Measurements from ENCODE around the gene SLC35D1. TPM values are rescaled to one million over a fixed set of nuclear protein-coding genes. Genes with fewer than 3 reads are reported as not detected.

Gene SLC35D1
- 13.4 and 14.9 TPM in 2 replicates for total RNA-seq (2014; rRNA removed; shearing (Covaris generic))
- polyA plus RNA-seq (2016; fragmentation: Nextera tagmentation; extraction: Ambion mirVana): 8.0 and 9.1 TPM in 2 replicates

GRCh38 chr1:67053785-67054772 is at the start of gene SLC35D1:
Gene SLC35D1, minus strand, starts transcription at chr1:67054148. Its CDS starts 135 bp downstream, at chr1:67054013.
- no peaks in the 10 kb centered on the region for H3K27me3 ChIP-seq (replicated peaks; ENCODE audit: insufficient read depth)
- WGBS, 2 experiments (ENCODE audit: low coverage in 1 of 2, low lambda C conversion rate in 2 of 2, missing lambda C conversion rate in 2 of 2): 2% methylated on average over 64 to 68 of the region's 73 CpGs
- peaks cover 15% of the 10 kb centered on the region; the same call in 1 of the 2 replicates for H3K36me3 ChIP-seq (ENCODE audit: low read depth)
- H4K20me1 ChIP-seq (ENCODE audit: insufficient read depth): no peaks in the 10 kb centered on the region
- peaks cover 10% of the 10 kb centered on the region; the same call in 1 of the 2 replicates for H3F3A ChIP-seq (ENCODE audit: insufficient read depth)
- peak within 1 kb of the TSS; percentile 90 for H3K9ac ChIP-seq
- H3K4me1 ChIP-seq (ENCODE audit: insufficient read depth): peaks cover 20% of the 10 kb centered on the region
- no peak for TF ChIP-seq EZH2 (IDR thresholded peaks at IDR 0.05; ENCODE audit: insufficient read depth, poor library complexity, severe bottlenecking)
- TF ChIP-seq EZH2phosphoT487 (IDR thresholded peaks at IDR 0.05; ENCODE audit: insufficient read depth, low read depth): no peak
- DNase-seq: peak; percentile 79
- peak within 1 kb of the TSS; percentile 80 for H3K27ac ChIP-seq
- in situ Hi-C loops (cut with MboI): no loop called here
- no peaks in the 10 kb centered on the region for H3K9me2 ChIP-seq (ENCODE audit: insufficient read depth)
- H2AFZ ChIP-seq: peak within 1 kb of the TSS; percentile 91
- H3K79me2 ChIP-seq (ENCODE audit: insufficient read depth): peaks cover 43% of the 10 kb centered on the region
- H3K4me3 ChIP-seq: peak within 1 kb of the TSS; percentile 87
- H3K9me3 ChIP-seq (ENCODE audit: low read depth): no peaks in the 10 kb centered on the region
- peak within 1 kb of the TSS; percentile 98 for H3K4me2 ChIP-seq (ENCODE audit: unreplicated experiment)

- Histone ChIP-seq H3K9me2 (ENCODE audit: insufficient read depth) (no peaks in the 10 kb centered on the region), H2AFZ (no peak overlapping the region), H3K9me3 (ENCODE audit: low read depth) (no peaks in the 10 kb centered on the region), H3K4me3 (no peak overlapping the region), H3K4me2 (ENCODE audit: unreplicated experiment) (no peak overlapping the region), H3K36me3 (ENCODE audit: low read depth) (no peaks in the 10 kb centered on the region), H3K79me2 (ENCODE audit: insufficient read depth) (no peaks in the 10 kb centered on the region), H3F3A (ENCODE audit: insufficient read depth) (no peaks in the 10 kb centered on the region), H3K4me1 (ENCODE audit: insufficient read depth) (no peaks in the 10 kb centered on the region), H3K27ac (no peak overlapping the region), H3K9ac (no peak overlapping the region), H4K20me1 (ENCODE audit: insufficient read depth) (no peaks in the 10 kb centered on the region), H3K27me3 (replicated peaks; ENCODE audit: insufficient read depth) (no peaks in the 10 kb centered on the region)
- DNase-seq: no peak
- no peak for TF ChIP-seq EZH2phosphoT487 (IDR thresholded peaks at IDR 0.05; ENCODE audit: insufficient read depth, low read depth)
- no peak for TF ChIP-seq EZH2 (IDR thresholded peaks at IDR 0.05; ENCODE audit: insufficient read depth, poor library complexity, severe bottlenecking)
- in situ Hi-C loops (cut with MboI): no loop called here
- WGBS, 2 experiments (ENCODE audit: low coverage in 1 of 2, low lambda C conversion rate in 2 of 2, missing lambda C conversion rate in 2 of 2): 73 to 93% methylated on average over 1 of the region's 1 CpG
Measured at GRCh38 chr1:67103548-67103947, 49.6 kb upstream of the SLC35D1 start.

- no peaks in the 10 kb centered on the region for H3K9me2 ChIP-seq (ENCODE audit: insufficient read depth)
- H2AFZ ChIP-seq: no peak overlapping the region
- no peaks in the 10 kb centered on the region for H3K27me3 ChIP-seq (replicated peaks; ENCODE audit: insufficient read depth)
- H3K36me3 ChIP-seq (ENCODE audit: low read depth): no peaks in the 10 kb centered on the region
- in situ Hi-C loops (cut with MboI): no loop called here
- no peaks in the 10 kb centered on the region for H3K9me3 ChIP-seq (ENCODE audit: low read depth)
- no peak overlapping the region for H3K4me3 ChIP-seq
- no peaks in the 10 kb centered on the region for H3K4me1 ChIP-seq (ENCODE audit: insufficient read depth)
- no peaks in the 10 kb centered on the region for H4K20me1 ChIP-seq (ENCODE audit: insufficient read depth)
- no peak overlapping the region for H3K27ac ChIP-seq
- TF ChIP-seq EZH2 (IDR thresholded peaks at IDR 0.05; ENCODE audit: insufficient read depth, poor library complexity, severe bottlenecking) (no peak), EZH2phosphoT487 (IDR thresholded peaks at IDR 0.05; ENCODE audit: insufficient read depth, low read depth) (no peak)
- no peak overlapping the region for H3K4me2 ChIP-seq (ENCODE audit: unreplicated experiment)
- no peak overlapping the region for H3K9ac ChIP-seq
- DNase-seq: no peak
- no peaks in the 10 kb centered on the region for H3F3A ChIP-seq (ENCODE audit: insufficient read depth)
- H3K79me2 ChIP-seq (ENCODE audit: insufficient read depth): no peaks in the 10 kb centered on the region
- 45 to 47% methylated on average over 3 of the region's 3 CpGs for WGBS, 2 experiments (ENCODE audit: low coverage in 1 of 2, low lambda C conversion rate in 2 of 2, missing lambda C conversion rate in 2 of 2)
Measured at GRCh38 chr1:67100833-67101232, 46.9 kb upstream of the SLC35D1 start.

- no peaks in the 10 kb centered on the region for H3K27me3 ChIP-seq (replicated peaks; ENCODE audit: insufficient read depth)
- H3K9me2 ChIP-seq (ENCODE audit: insufficient read depth): no peaks in the 10 kb centered on the region
- H3K27ac ChIP-seq: no peak overlapping the region
- DNase-seq: no peak
- no peaks in the 10 kb centered on the region for H3K9me3 ChIP-seq (ENCODE audit: low read depth)
- no peaks in the 10 kb centered on the region for H3F3A ChIP-seq (ENCODE audit: insufficient read depth)
- TF ChIP-seq EZH2phosphoT487 (IDR thresholded peaks at IDR 0.05; ENCODE audit: insufficient read depth, low read depth) (no peak), EZH2 (IDR thresholded peaks at IDR 0.05; ENCODE audit: insufficient read depth, poor library complexity, severe bottlenecking) (no peak)
- no peak overlapping the region for H3K4me3 ChIP-seq
- H2AFZ ChIP-seq: no peak overlapping the region
- no peaks in the 10 kb centered on the region for H3K79me2 ChIP-seq (ENCODE audit: insufficient read depth)
- H3K4me2 ChIP-seq (ENCODE audit: unreplicated experiment): no peak overlapping the region
- in situ Hi-C loops (cut with MboI): no loop called here
- H4K20me1 ChIP-seq (ENCODE audit: insufficient read depth): no peaks in the 10 kb centered on the region
- H3K9ac ChIP-seq: no peak overlapping the region
- H3K4me1 ChIP-seq (ENCODE audit: insufficient read depth): no peaks in the 10 kb centered on the region
- no peaks in the 10 kb centered on the region for H3K36me3 ChIP-seq (ENCODE audit: low read depth)
Measured at GRCh38 chr1:67097305-67097704, 43.4 kb upstream of the SLC35D1 start.
